Activated T-helper 1 cell treated with Interleukin-2 at 50 U/mL for 16 hours (primary cell): ENCODE results near the gene SLC34A3.
A peak's percentile ranks its signal among the peaks of the same experiment; 100 is the strongest.

Source experiments
- DNase-seq: peaks from one replicate; pipeline ENCODE4 v3.0.0-alpha.2; 2020; ENCODE audit warnings: low read depth

SLC34A3 gene

GRCh38 chr9:137195525-137196220, 35.0 kb upstream of the SLC34A3 start:
- DNase-seq, result no peak

GRCh38 chr9:137198051-137198901, 32.4 kb upstream of the SLC34A3 start:
- no peak for DNase-seq

GRCh38 chr9:137198902-137199283, 31.8 kb upstream of the SLC34A3 start:
- DNase-seq, result no peak

GRCh38 chr9:137199411-137200121, 31.1 kb upstream of the SLC34A3 start:
- no peak for DNase-seq

- DNase-seq, result peak; percentile 96
Observed at GRCh38 chr9:137200311-137201204, 30.1 kb upstream of the SLC34A3 start, which contains the start of gene TPRN. Gene TPRN, minus strand, starts transcription at chr9:137200741. Its CDS starts 30 bp downstream, at chr9:137200711.

- DNase-seq, result no peak
Observed at GRCh38 chr9:137201205-137201868, 29.4 kb upstream of the SLC34A3 start.

GRCh38 chr9:137202966-137203365, 27.7 kb upstream of the SLC34A3 start:
- DNase-seq, result no peak

GRCh38 chr9:137204731-137205125, 26.0 kb upstream of the SLC34A3 start:
- no peak for DNase-seq

- peak; percentile 89 for DNase-seq
Observed at GRCh38 chr9:137205126-137206069, 25.3 kb upstream of the SLC34A3 start, which contains the start of the genes NDOR1 and TMEM203. Gene NDOR1, plus strand, starts transcription at chr9:137205700. Its CDS starts 78 bp downstream, at chr9:137205778. Gene TMEM203, minus strand, starts transcription at chr9:137205648. Its CDS starts 234 bp downstream, at chr9:137205414.

- no peak for DNase-seq
Observed at GRCh38 chr9:137206602-137207001, 24.1 kb upstream of the SLC34A3 start.

- DNase-seq, result no peak
Observed at GRCh38 chr9:137211532-137211931, 19.2 kb upstream of the SLC34A3 start.

GRCh38 chr9:137212520-137212919, 18.2 kb upstream of the SLC34A3 start:
- no peak for DNase-seq

- no peak for DNase-seq
Observed at GRCh38 chr9:137213160-137214060, 17.3 kb upstream of the SLC34A3 start.

- DNase-seq, result no peak
Observed at GRCh38 chr9:137214620-137215019, 16.1 kb upstream of the SLC34A3 start.

- no peak for DNase-seq
Observed at GRCh38 chr9:137215196-137215986, 15.3 kb upstream of the SLC34A3 start.

GRCh38 chr9:137216188-137216965, 14.3 kb upstream of the SLC34A3 start:
- DNase-seq, result no peak
